ENCODE measurements around the gene PRSS37.

DNA sequence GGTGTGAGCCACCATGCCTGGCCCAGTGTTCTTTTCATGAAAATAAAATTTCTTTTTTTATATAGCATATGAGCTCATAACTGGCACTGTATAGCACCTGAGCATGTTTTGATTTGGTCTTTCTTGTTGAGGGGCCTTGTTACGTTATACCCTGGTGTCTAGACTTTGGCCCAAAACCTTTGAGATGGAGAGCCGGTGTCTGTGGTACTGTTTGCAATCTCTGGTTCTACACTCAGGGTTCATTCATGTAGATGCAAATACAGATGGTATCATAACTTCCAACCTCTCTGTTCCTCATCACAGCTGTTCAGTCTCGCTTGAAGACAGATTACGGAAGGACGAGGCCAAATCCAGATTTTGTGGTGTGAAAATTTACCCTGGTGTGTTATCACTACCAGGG lies 51.4 kb downstream of the PRSS37 start, which contains the start of gene TAS2R5:
- TF ChIP-seq, protein P1, sequence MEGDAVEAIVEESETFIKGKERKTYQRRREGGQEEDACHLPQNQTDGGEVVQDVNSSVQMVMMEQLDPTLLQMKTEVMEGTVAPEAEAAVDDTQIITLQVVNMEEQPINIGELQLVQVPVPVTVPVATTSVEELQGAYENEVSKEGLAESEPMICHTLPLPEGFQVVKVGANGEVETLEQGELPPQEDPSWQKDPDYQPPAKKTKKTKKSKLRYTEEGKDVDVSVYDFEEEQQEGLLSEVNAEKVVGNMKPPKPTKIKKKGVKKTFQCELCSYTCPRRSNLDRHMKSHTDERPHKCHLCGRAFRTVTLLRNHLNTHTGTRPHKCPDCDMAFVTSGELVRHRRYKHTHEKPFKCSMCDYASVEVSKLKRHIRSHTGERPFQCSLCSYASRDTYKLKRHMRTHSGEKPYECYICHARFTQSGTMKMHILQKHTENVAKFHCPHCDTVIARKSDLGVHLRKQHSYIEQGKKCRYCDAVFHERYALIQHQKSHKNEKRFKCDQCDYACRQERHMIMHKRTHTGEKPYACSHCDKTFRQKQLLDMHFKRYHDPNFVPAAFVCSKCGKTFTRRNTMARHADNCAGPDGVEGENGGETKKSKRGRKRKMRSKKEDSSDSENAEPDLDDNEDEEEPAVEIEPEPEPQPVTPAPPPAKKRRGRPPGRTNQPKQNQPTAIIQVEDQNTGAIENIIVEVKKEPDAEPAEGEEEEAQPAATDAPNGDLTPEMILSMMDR (IDR thresholded peaks at IDR 0.05; ENCODE audit: insufficient read depth, low read length), result no peak
- TF ChIP-seq SPI1 (IDR thresholded peaks at IDR 0.05; ENCODE audit: borderline replicate concordance, low read depth), result no peak
- TF ChIP-seq POLR2AphosphoS5 (IDR thresholded peaks at IDR 0.05; ENCODE audit: low read depth), result no peak
